Measurements from ENCODE around the gene ATG4D. TPM values are rescaled to one million over a fixed set of nuclear protein-coding genes. Genes with fewer than 3 reads are reported as not detected.
A peak's percentile ranks its signal among the peaks of the same experiment; 100 is the strongest.

The ATG4D gene
- total and polyA plus RNA-seq, 2 experiments from 2014 or later = 15.1 to 55.5 TPM

DNA sequence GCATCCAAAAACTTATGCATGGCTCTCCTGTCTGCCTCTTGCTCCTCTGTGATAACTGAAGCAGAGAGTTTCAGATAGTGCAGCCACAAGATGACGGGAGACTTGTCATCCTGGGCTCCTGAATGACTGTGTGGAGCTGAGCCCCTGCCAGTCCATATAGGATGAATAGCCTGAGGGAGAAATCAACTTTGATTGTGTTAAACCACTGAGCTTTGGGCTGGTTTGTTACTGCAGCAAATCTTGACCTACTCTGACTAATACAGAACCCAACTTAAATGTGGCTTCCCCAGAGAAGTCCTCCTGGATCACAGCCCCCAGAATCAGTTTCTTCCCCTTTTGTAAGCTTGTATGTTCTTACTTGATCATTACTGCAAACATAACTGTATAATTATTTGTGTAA, 11.2 kb upstream of the ATG4D start:
- no peaks in the 10 kb centered on the region for H4K20me1 ChIP-seq (replicated peaks; ENCODE audit: insufficient read depth)
- H3K27ac ChIP-seq (ENCODE audit: low read depth) = no peak overlapping the region
- H3K27me3 ChIP-seq (ENCODE audit: insufficient read depth) = no peaks in the 10 kb centered on the region
- peaks cover 8% of the 10 kb centered on the region for H3K27me3 Mint-ChIP-seq (ENCODE audit: insufficient read depth, low read depth, poor library complexity)
- no peak overlapping the region for H3K4me2 ChIP-seq
- H3K4me3 ChIP-seq = no peak overlapping the region
- no peaks in the 10 kb centered on the region for H3K4me1 ChIP-seq (ENCODE audit: insufficient read depth)
- no peaks in the 10 kb centered on the region; the same call in 1 of the 2 replicates for H3K36me3 ChIP-seq (ENCODE audit: insufficient read depth)
- H3K27ac Mint-ChIP-seq = no peak overlapping the region
- no peaks in the 10 kb centered on the region for H3K79me2 ChIP-seq (replicated peaks; ENCODE audit: insufficient read depth)
- H3K36me3 Mint-ChIP-seq (ENCODE audit: low read depth) = no peaks in the 10 kb centered on the region
- no peak overlapping the region for H3K4me3 Mint-ChIP-seq
- no peaks in the 10 kb centered on the region for H3F3A ChIP-seq (replicated peaks; ENCODE audit: low read depth)
- no peak overlapping the region for H2AFZ ChIP-seq
- H3K9me2 ChIP-seq (ENCODE audit: insufficient read depth) = no peaks in the 10 kb centered on the region
- no peaks in the 10 kb centered on the region for H3K4me1 Mint-ChIP-seq
- H3K9me3 Mint-ChIP-seq = no peaks in the 10 kb centered on the region
- no peak for ATAC-seq
- TF ChIP-seq EZH2phosphoT487 (IDR thresholded peaks at IDR 0.05; ENCODE audit: unreplicated experiment) (no peak), ZNF331 (CRISPR knock-in tag; IDR thresholded peaks at IDR 0.05; ENCODE audit: low read depth) (no peak)
- TF ChIP-seq, protein P1, sequence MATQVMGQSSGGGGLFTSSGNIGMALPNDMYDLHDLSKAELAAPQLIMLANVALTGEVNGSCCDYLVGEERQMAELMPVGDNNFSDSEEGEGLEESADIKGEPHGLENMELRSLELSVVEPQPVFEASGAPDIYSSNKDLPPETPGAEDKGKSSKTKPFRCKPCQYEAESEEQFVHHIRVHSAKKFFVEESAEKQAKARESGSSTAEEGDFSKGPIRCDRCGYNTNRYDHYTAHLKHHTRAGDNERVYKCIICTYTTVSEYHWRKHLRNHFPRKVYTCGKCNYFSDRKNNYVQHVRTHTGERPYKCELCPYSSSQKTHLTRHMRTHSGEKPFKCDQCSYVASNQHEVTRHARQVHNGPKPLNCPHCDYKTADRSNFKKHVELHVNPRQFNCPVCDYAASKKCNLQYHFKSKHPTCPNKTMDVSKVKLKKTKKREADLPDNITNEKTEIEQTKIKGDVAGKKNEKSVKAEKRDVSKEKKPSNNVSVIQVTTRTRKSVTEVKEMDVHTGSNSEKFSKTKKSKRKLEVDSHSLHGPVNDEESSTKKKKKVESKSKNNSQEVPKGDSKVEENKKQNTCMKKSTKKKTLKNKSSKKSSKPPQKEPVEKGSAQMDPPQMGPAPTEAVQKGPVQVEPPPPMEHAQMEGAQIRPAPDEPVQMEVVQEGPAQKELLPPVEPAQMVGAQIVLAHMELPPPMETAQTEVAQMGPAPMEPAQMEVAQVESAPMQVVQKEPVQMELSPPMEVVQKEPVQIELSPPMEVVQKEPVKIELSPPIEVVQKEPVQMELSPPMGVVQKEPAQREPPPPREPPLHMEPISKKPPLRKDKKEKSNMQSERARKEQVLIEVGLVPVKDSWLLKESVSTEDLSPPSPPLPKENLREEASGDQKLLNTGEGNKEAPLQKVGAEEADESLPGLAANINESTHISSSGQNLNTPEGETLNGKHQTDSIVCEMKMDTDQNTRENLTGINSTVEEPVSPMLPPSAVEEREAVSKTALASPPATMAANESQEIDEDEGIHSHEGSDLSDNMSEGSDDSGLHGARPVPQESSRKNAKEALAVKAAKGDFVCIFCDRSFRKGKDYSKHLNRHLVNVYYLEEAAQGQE (IDR thresholded peaks at IDR 0.05; ENCODE audit: unreplicated experiment) = no peak
- TF ChIP-seq, protein P2, sequence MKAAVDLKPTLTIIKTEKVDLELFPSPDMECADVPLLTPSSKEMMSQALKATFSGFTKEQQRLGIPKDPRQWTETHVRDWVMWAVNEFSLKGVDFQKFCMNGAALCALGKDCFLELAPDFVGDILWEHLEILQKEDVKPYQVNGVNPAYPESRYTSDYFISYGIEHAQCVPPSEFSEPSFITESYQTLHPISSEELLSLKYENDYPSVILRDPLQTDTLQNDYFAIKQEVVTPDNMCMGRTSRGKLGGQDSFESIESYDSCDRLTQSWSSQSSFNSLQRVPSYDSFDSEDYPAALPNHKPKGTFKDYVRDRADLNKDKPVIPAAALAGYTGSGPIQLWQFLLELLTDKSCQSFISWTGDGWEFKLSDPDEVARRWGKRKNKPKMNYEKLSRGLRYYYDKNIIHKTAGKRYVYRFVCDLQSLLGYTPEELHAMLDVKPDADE (IDR thresholded peaks at IDR 0.05) = no peak
- DNase-seq (ENCODE audit: low spot score) = no peak

DNA sequence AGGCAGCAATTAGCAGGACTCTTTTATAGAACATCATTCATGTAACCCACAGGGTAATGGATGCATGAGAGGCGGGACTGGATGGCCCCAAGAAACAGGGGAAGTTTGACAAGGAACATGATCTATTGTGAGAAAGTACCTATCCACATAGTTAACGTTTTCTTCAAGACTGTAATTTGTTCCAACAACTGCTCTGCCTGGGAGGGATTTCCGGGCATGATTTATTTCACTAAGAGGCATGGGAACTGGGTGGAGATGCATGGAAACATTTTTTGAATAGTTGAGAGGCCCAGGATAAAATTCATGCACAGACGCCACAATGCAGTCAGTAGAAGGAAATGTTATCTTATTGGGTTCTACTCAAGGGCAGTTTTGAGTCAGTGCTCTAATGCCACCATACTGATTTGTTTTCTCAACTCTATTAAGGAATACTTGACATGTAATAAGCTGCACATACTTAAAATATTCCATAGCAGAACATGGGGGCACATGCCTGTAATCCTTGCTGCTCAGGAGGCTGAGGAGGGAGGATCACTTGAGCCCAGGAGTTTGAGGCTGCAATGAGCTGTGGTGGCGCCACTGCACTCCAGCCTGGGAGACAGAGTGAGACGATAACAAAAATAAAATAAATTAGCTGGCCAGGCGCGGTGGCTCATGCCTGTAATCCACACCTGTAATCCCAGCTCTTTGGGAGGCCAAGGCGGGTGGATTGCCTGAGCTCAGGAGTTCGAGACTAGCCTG, 9.9 kb upstream of the ATG4D start:
- no peaks in the 10 kb centered on the region for H3K4me1 Mint-ChIP-seq
- no peak overlapping the region for H3K4me3 ChIP-seq
- no peaks in the 10 kb centered on the region for H3K9me2 ChIP-seq (ENCODE audit: insufficient read depth)
- no peaks in the 10 kb centered on the region for H3K36me3 Mint-ChIP-seq (ENCODE audit: low read depth)
- no peaks in the 10 kb centered on the region for H4K20me1 ChIP-seq (replicated peaks; ENCODE audit: insufficient read depth)
- H2AFZ ChIP-seq = no peak overlapping the region
- H3K36me3 ChIP-seq (ENCODE audit: insufficient read depth) = no peaks in the 10 kb centered on the region
- ATAC-seq = no peak
- peaks cover 12% of the 10 kb centered on the region for H3K27me3 Mint-ChIP-seq (ENCODE audit: insufficient read depth, low read depth, poor library complexity)
- no peak for TF ChIP-seq CREB1 (CRISPR knock-in tag; IDR thresholded peaks at IDR 0.05; ENCODE audit: low read depth)
- TF ChIP-seq NANOG (IDR thresholded peaks at IDR 0.05; ENCODE audit: borderline replicate concordance) = no peak
- TF ChIP-seq, protein P3, sequence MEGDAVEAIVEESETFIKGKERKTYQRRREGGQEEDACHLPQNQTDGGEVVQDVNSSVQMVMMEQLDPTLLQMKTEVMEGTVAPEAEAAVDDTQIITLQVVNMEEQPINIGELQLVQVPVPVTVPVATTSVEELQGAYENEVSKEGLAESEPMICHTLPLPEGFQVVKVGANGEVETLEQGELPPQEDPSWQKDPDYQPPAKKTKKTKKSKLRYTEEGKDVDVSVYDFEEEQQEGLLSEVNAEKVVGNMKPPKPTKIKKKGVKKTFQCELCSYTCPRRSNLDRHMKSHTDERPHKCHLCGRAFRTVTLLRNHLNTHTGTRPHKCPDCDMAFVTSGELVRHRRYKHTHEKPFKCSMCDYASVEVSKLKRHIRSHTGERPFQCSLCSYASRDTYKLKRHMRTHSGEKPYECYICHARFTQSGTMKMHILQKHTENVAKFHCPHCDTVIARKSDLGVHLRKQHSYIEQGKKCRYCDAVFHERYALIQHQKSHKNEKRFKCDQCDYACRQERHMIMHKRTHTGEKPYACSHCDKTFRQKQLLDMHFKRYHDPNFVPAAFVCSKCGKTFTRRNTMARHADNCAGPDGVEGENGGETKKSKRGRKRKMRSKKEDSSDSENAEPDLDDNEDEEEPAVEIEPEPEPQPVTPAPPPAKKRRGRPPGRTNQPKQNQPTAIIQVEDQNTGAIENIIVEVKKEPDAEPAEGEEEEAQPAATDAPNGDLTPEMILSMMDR (conservative IDR thresholded peaks at IDR 0.05; ENCODE audit: low read depth in 2 of 2) = 0 out of 4 replicates have a peak, but pooled peaks of 1 of the 2 experiments have one; percentile 9
- no peak for DNase-seq (ENCODE audit: low spot score)
- H3K27ac ChIP-seq (ENCODE audit: low read depth) = no peak overlapping the region
- no peaks in the 10 kb centered on the region for H3K4me1 ChIP-seq (ENCODE audit: insufficient read depth)
- no peak overlapping the region for H3K4me2 ChIP-seq
- H3F3A ChIP-seq (replicated peaks; ENCODE audit: low read depth) = no peaks in the 10 kb centered on the region
- no peak overlapping the region for H3K27ac Mint-ChIP-seq
- no peak overlapping the region for H3K4me3 Mint-ChIP-seq
- no peaks in the 10 kb centered on the region for H3K27me3 ChIP-seq (ENCODE audit: insufficient read depth)
- H3K79me2 ChIP-seq (replicated peaks; ENCODE audit: insufficient read depth) = no peaks in the 10 kb centered on the region
- H3K9me3 Mint-ChIP-seq = no peaks in the 10 kb centered on the region

All from GM23338 (cell line).